GM19455 (cell line): ENCODE measurements around the gene SPSB2.

Experiments used
- ATAC-seq: cut with Tn5 transposase; IDR thresholded peaks from one replicate; pipeline ENCODE4 v1.9.1; 2021; ENCODE audit not compliant: unreplicated experiment

SPSB2 gene

GRCh38 chr12:6822426-6823135, 50.5 kb downstream of the SPSB2 start:
- no peak for ATAC-seq

DNA sequence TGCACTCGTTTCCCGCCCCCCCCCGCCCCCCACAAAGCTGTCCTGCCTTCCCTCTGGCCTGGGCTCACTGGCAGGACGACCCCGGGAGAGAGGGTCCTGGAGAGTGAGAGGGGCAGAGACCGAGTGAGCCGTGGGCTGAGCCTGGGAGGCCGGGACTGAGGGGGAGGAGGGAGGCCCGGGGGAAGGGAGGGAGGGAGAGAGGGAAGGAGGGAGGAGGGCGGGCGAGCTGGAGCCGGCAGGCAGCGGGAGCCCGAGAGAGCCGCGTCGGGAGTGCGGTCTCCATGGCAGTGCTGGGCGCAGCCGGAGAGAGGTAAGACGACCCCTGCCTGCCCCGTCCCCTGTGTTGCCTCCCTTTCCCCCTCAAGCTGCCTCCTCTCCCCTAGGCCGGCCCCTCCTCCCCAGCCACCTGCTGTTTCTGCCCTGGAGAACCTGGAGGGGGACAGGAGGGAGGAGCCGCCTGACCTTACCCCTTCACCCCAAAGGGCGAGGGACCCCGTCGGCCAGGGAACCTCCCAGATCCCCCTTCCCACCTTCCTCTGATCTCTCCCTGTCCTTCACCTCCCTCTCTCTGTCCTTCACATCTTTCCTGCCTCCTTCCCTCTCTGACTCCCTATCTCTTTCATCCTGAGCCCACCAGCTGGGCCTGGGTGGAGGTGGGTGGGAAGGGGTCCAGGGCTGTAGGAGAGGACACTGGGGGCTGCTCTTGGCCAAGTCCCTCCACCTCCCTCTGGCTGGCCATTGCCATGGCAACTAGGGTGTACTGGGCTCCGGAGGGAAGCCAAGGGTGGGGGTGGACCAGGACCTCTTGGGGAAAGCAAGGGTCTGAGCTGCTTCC, 51.3 kb downstream of the SPSB2 start, which contains the start of gene GPR162:
Gene GPR162, plus strand, starts transcription at position 231 of the 835 bp plus-strand sequence. CDS start 2,078 bp downstream, outside the sequence.
- ATAC-seq, result no peak
